ENCODE measurements around the gene GSK3B. TPM values are rescaled to one million over a fixed set of nuclear protein-coding genes. Genes with fewer than 3 reads are reported as not detected.

The GSK3B gene
- total and polyA plus RNA-seq, 2 donors (not counting 1 experiment from before 2014, with no cell fraction given), result 12.3 to 33.3 TPM

DNA sequence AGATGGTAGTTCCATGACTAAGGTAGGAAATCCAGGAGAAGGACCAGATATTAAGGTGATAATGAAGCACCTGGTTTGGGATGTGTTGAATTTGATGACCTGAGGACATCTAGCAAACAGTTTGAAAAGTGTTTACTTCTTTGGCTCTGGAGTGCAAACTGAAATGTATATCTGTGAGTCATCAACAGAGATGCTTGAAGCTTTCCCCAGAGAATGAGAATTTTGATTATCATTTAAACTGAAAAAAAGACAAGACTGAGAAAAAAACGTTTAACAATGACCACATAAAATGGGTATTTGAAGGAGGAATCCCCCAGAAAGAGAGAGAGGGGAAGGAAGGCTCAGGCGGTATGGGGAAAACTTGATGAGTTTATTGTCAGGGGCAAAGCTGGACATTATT is 20.7 kb upstream of the GSK3B start:
- no peaks in the 10 kb centered on the region for H3K4me1 Mint-ChIP-seq
- no peaks in the 10 kb centered on the region for H3K79me2 ChIP-seq (ENCODE audit: control insufficient read depth, insufficient read depth, low read length)
- H3K27me3 ChIP-seq (replicated peaks in 1 of 4; ENCODE audit: control extremely low read depth in 1 of 4, control insufficient read depth in 3 of 4, insufficient read depth in 4 of 4, low read length in 3 of 4), result no peaks in the 10 kb centered on the region
- peaks cover 5% of the 10 kb centered on the region for H3K9me3 Mint-ChIP-seq (ENCODE audit: insufficient read depth)
- H3K9me3 ChIP-seq (ENCODE audit: control extremely low read depth in 1 of 3, control insufficient read depth in 2 of 3, insufficient read depth in 1 of 3, low read length in 2 of 3), result peaks cover 2 to 4% (median 3%) of the 10 kb centered on the region in 3 donors
- H2AFZ ChIP-seq (ENCODE audit: insufficient read depth, low read depth, low read length, poor library complexity, severe bottlenecking), result no peak overlapping the region
- no peak overlapping the region for H3K9ac ChIP-seq (ENCODE audit: low read length)
- POLR2A ChIA-PET, result no interaction called here
- DNase-seq (no peak), ATAC-seq (ENCODE audit: low read depth) (no peak)
- H4K20me1 ChIP-seq (ENCODE audit: control insufficient read depth, insufficient read depth, low read length, poor library complexity, severe bottlenecking), result no peaks in the 10 kb centered on the region
- H3K27ac ChIP-seq (ENCODE audit: low read length in 2 of 2), result no peak overlapping the region
- WGBS (ENCODE audit: insufficient coverage), result no CpG with 5 or more reads among the region's 2 CpGs
- no peaks in the 10 kb centered on the region for H3K36me3 ChIP-seq (replicated peaks in 1 of 2; ENCODE audit: control extremely low read depth in 1 of 2, control insufficient read depth in 1 of 2, extremely low read depth in 1 of 2, insufficient read depth in 2 of 2, low read length in 1 of 2)
- no peak overlapping the region for H3K4me3 ChIP-seq (ENCODE audit: control extremely low read depth in 1 of 5, extremely low read depth in 1 of 5, insufficient read depth in 1 of 5, low read depth in 2 of 5, low read length in 4 of 5)
- H3K4me3 Mint-ChIP-seq, result no peak overlapping the region
- TF ChIP-seq EZH2 (IDR thresholded peaks at IDR 0.05; ENCODE audit: borderline replicate concordance, insufficient read depth, low read depth, low read length, poor library complexity, severe bottlenecking), result no peak
- TF ChIP-seq, protein P1, sequence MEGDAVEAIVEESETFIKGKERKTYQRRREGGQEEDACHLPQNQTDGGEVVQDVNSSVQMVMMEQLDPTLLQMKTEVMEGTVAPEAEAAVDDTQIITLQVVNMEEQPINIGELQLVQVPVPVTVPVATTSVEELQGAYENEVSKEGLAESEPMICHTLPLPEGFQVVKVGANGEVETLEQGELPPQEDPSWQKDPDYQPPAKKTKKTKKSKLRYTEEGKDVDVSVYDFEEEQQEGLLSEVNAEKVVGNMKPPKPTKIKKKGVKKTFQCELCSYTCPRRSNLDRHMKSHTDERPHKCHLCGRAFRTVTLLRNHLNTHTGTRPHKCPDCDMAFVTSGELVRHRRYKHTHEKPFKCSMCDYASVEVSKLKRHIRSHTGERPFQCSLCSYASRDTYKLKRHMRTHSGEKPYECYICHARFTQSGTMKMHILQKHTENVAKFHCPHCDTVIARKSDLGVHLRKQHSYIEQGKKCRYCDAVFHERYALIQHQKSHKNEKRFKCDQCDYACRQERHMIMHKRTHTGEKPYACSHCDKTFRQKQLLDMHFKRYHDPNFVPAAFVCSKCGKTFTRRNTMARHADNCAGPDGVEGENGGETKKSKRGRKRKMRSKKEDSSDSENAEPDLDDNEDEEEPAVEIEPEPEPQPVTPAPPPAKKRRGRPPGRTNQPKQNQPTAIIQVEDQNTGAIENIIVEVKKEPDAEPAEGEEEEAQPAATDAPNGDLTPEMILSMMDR (IDR thresholded peaks at IDR 0.05), result no peak
- no peak overlapping the region for H3K27ac Mint-ChIP-seq
- CTCF ChIA-PET, result no interaction called here
- intact Hi-C loops (cut with micrococcal nuclease), result no loop called here
- H3K4me2 ChIP-seq (replicated peaks; ENCODE audit: low read depth, low read length, poor library complexity, severe bottlenecking), result no peak overlapping the region
- no peaks in the 10 kb centered on the region for H3K4me1 ChIP-seq (ENCODE audit: control insufficient read depth in 2 of 2, insufficient read depth in 2 of 2, low read length in 2 of 2)
- H3K27me3 Mint-ChIP-seq, result peaks cover 1% of the 10 kb centered on the region

DNA sequence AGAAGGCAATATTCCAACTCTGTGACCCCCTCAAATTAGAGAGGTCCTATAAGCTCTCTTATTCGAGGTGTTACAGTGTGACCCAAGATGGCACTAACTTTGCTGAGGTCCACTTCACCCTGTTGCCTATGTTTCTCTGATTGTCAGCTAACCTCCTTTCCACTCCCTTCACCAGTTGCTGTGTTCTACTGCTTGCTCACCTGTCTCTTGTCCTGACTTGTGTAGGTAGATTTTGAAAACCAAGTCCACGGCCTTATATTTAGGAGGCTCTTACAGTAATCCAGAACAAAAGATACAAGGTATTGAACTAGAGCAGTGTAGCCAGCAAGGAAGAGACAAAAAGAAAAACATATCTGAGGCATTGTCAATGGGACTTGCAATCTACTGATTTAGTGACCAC is 20.1 kb upstream of the GSK3B start:
- Histone ChIP-seq H4K20me1 (ENCODE audit: control insufficient read depth, insufficient read depth, low read length, poor library complexity, severe bottlenecking) (no peaks in the 10 kb centered on the region), H3K4me3 (ENCODE audit: control extremely low read depth in 1 of 5, extremely low read depth in 1 of 5, insufficient read depth in 1 of 5, low read depth in 2 of 5, low read length in 4 of 5) (no peak overlapping the region), H3K9me3 (ENCODE audit: control extremely low read depth in 1 of 3, control insufficient read depth in 2 of 3, insufficient read depth in 1 of 3, low read length in 2 of 3) (peaks cover 2 to 4% (median 3%) of the 10 kb centered on the region in 3 donors), H3K4me2 (replicated peaks; ENCODE audit: low read depth, low read length, poor library complexity, severe bottlenecking) (no peak overlapping the region), H2AFZ (ENCODE audit: insufficient read depth, low read depth, low read length, poor library complexity, severe bottlenecking) (no peak overlapping the region), H3K79me2 (ENCODE audit: control insufficient read depth, insufficient read depth, low read length) (no peaks in the 10 kb centered on the region), H3K27ac (ENCODE audit: low read length in 2 of 2) (no peak overlapping the region), H3K36me3 (replicated peaks in 1 of 2; ENCODE audit: control extremely low read depth in 1 of 2, control insufficient read depth in 1 of 2, extremely low read depth in 1 of 2, insufficient read depth in 2 of 2, low read length in 1 of 2) (no peaks in the 10 kb centered on the region), H3K4me1 (ENCODE audit: control insufficient read depth in 2 of 2, insufficient read depth in 2 of 2, low read length in 2 of 2) (no peaks in the 10 kb centered on the region), H3K27me3 (replicated peaks in 1 of 4; ENCODE audit: control extremely low read depth in 1 of 4, control insufficient read depth in 3 of 4, insufficient read depth in 4 of 4, low read length in 3 of 4) (no peaks in the 10 kb centered on the region), H3K9ac (ENCODE audit: low read length) (no peak overlapping the region)
- no peak for ATAC-seq (ENCODE audit: low read depth)
- ChIA-PET CTCF (interaction anchor here (1.1 kb wide), 1 partner anchor 33 kb away, joined by 3 read pairs; no protein-coding TSS in a partner anchor), POLR2A (no interaction called here)
- no peak overlapping the region for H3K27ac Mint-ChIP-seq
- intact Hi-C loops (cut with micrococcal nuclease), result no loop called here
- DNase-seq, result no peak
- TF ChIP-seq, protein P1 (IDR thresholded peaks at IDR 0.05), result no peak
- peaks cover 5% of the 10 kb centered on the region for H3K9me3 Mint-ChIP-seq (ENCODE audit: insufficient read depth)
- H3K27me3 Mint-ChIP-seq, result no peaks in the 10 kb centered on the region
- H3K4me1 Mint-ChIP-seq, result no peaks in the 10 kb centered on the region
- no peak overlapping the region for H3K4me3 Mint-ChIP-seq
- 100% methylated on average over 2 of the region's 2 CpGs for WGBS (ENCODE audit: insufficient coverage)

Data from B cell (primary cell).